Activated T-helper 1 cell treated with anti-CD3 and anti-CD28 coated beads, Interleukin-12 subunit alpha, Interleukin-12 subunit beta, Interleukin-2, Interleukin-4 antibody, amounts not matched to agents 30 ng/mL and 10 ng/mL and 1 ng/mL, durations not matched to agents 14 hours and 24 hours and 36 hours (primary cell): ENCODE results near the gene ELP6. TPM values are rescaled to one million over a fixed set of nuclear protein-coding genes. Genes with fewer than 3 reads are reported as not detected.

Experiments
- DNase-seq: peaks from one replicate; pipeline ENCODE4 v3.0.0; 2021; ENCODE audit warnings: low spot score
- H3K27ac Mint-ChIP-seq: one replicate; pipeline ENCODE4 v1.8.0; 2021; ENCODE audit warnings: mild to moderate bottlenecking, mixed read lengths
- H3K27me3 Mint-ChIP-seq: one replicate; pipeline ENCODE4 v1.8.0; 2022; ENCODE audit warnings: mild to moderate bottlenecking, moderate library complexity, mixed read lengths; ENCODE audit not compliant: insufficient read depth
- H3K36me3 Mint-ChIP-seq: one replicate; pipeline ENCODE4 v1.8.0; 2021; ENCODE audit warnings: low read depth, mixed read lengths
- H3K4me1 Mint-ChIP-seq: one replicate; pipeline ENCODE4 v1.8.0; 2021; ENCODE audit warnings: low read depth, mixed read lengths
- H3K4me3 Mint-ChIP-seq: one replicate; pipeline ENCODE4 v1.8.0; 2021; ENCODE audit warnings: mild to moderate bottlenecking, moderate library complexity, mixed read lengths
- H3K9me3 Mint-ChIP-seq: one replicate; pipeline ENCODE4 v1.8.0; 2021; ENCODE audit warnings: mixed read lengths
- intact Hi-C: fragments of 100-400 bp; cut with micrococcal nuclease; formaldehyde crosslinking; loops from one replicate; pipeline ENCODE4 v1.15.1; 2024
- total RNA-seq: library from RNA; stranded (reverse); gene quantifications from 2 replicates; pipeline ENCODE4 v1.2.3, GENCODE V29; 2022

Gene ELP6, protein sequence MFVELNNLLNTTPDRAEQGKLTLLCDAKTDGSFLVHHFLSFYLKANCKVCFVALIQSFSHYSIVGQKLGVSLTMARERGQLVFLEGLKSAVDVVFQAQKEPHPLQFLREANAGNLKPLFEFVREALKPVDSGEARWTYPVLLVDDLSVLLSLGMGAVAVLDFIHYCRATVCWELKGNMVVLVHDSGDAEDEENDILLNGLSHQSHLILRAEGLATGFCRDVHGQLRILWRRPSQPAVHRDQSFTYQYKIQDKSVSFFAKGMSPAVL
- 44.7 and 47.9 TPM in 2 replicates for total RNA-seq

DNA sequence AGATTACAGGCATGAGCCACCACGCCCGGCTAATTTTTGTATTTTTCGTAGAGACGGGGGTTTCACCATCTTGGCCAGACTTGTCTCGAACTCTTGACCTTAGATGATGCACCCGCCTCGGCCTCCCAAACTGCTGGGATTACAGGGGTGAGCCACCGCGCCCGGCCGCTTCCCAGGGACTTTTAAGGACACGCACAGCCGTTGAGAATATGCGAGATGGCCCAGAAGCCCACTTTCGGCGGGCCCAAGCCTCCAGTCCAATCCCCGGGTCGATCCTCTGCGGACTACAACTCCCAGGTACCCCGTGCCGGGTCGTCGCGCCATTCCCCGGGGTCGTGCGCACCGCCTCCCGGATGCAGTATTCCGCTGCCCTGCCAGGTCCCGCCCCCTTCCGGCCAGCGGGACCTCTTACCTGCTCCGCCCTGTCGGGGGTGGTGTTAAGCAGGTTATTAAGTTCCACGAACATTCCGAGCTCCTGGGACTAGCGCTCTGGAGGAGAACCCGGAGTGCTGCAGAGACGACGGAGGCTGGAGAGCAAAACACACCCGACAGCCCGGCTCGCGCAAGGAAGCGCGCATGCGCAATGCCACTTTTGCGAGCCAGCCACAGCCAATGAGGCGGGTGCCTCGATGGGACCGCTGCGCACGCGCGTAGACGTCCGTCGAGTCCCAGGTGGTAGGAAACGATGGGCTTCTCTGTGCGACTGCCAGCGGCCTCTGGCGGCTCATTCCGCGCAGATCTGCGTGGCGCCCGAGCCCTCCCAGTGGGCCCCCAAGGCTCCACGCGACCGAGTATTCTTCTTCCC, at the start of gene ELP6:
Gene ELP6 (minus strand): TSS at position 588 of the 805 bp plus-strand sequence. CDS start 122 bp downstream, at position 466.
- peaks cover 18% of the 10 kb centered on the region for H3K4me1 Mint-ChIP-seq
- intact Hi-C loops, result loop anchor here (1.0 to 5.0 kb wide), 10 partner anchors 9 to 727 kb away; partner anchors contain the start of genes CDC25A, DHX30, KIF9 and KLHL18

DNA sequence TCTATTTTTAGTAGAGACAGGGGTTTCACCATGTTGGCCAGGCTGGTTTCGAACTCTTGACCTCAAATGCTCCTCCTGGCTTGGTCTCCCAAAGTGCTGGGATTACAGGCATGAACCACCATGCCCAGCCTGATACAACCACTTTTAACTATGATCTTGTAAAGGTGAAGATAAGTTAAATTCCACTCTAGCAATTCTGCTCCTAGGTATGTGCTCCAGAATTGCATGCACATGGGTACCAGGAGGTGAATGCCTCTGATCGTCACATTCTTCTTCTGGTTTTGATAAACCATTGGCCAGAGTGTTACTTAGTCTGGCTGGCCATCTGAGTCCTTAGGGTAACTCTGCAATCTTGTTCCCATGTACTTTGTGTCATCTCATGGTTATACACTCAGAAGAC, 42.8 kb upstream of the ELP6 start:
- no peak for DNase-seq
- peaks cover 21% of the 10 kb centered on the region for H3K27me3 Mint-ChIP-seq
- no peaks in the 10 kb centered on the region for H3K4me1 Mint-ChIP-seq
- H3K4me3 Mint-ChIP-seq, result no peak overlapping the region
- no peaks in the 10 kb centered on the region for H3K9me3 Mint-ChIP-seq
- H3K27ac Mint-ChIP-seq, result no peak overlapping the region
- intact Hi-C loops, result no loop called here
- H3K36me3 Mint-ChIP-seq, result no peaks in the 10 kb centered on the region

More for the DNA sequence above, at the start of gene ELP6:
- Mint-ChIP-seq H3K36me3 (peaks cover 12% of the 10 kb centered on the region), H3K9me3 (no peaks in the 10 kb centered on the region), H3K27me3 (no peaks in the 10 kb centered on the region), H3K4me3 (peak within 1 kb of the TSS; percentile 97), H3K27ac (peak within 1 kb of the TSS; percentile 98)
- DNase-seq, result peak; percentile 95

DNA sequence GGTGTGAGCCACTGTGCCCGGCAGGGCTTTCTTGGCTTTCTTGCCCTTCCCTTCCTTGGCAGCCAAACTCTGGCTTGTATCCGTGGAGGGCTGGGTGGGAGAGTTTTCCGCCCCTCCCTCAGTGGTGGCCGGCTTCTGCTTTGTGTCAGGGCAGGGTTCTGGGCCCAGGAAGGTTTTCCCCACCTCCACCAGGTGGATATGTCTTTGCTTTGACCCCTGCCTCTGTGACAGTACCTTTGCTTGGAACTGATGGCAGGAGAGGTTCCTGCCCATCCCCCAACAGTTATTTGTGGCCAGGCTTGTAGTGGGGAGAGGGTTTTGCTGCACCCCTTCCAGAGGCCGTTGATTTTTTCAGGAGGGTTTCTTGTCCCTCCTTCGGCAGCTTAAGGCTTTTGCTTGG, 40.8 kb upstream of the ELP6 start:
- Mint-ChIP-seq H3K27ac (no peak overlapping the region), H3K4me3 (no peak overlapping the region), H3K36me3 (no peaks in the 10 kb centered on the region), H3K9me3 (no peaks in the 10 kb centered on the region), H3K27me3 (peaks cover 28% of the 10 kb centered on the region), H3K4me1 (no peaks in the 10 kb centered on the region)
- intact Hi-C loops, result no loop called here
- DNase-seq, result no peak

DNA sequence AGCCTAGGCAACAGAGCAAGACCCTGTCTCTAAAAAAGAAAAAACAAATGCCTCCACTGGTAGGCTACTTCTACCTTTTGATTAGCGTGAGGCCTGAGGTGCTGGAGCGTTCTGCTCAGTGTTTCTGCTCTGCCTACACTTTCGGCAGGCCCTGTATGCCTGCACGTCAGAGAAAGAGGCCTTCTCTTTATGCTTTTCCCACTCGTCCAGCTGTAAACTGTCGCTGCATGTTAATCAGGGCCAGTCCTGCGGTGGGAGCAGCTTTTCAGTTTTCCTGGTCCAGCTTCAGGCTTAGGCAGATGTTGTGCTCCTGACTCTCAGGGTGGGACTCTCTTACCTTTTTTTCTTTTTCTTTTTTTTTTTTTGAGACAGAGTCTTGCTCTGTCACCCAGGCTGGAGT, 39.9 kb upstream of the ELP6 start:
- DNase-seq, result no peak
- peaks cover 30% of the 10 kb centered on the region for H3K27me3 Mint-ChIP-seq
- no peaks in the 10 kb centered on the region for H3K4me1 Mint-ChIP-seq
- H3K9me3 Mint-ChIP-seq, result no peaks in the 10 kb centered on the region
- H3K36me3 Mint-ChIP-seq, result no peaks in the 10 kb centered on the region
- intact Hi-C loops, result no loop called here
- H3K4me3 Mint-ChIP-seq, result no peak overlapping the region
- H3K27ac Mint-ChIP-seq, result no peak overlapping the region

- DNase-seq, result no peak
- Mint-ChIP-seq H3K27me3 (peaks cover 6% of the 10 kb centered on the region), H3K4me1 (peaks cover 5% of the 10 kb centered on the region), H3K27ac (no peak overlapping the region), H3K4me3 (no peak overlapping the region), H3K36me3 (no peaks in the 10 kb centered on the region), H3K9me3 (no peaks in the 10 kb centered on the region)
- intact Hi-C loops, result no loop called here
Measured at GRCh38 chr3:47542471-47543173, 29.1 kb upstream of the ELP6 start.

GRCh38 chr3:47541583-47542108, 28.1 kb upstream of the ELP6 start:
- no peak for DNase-seq
- Mint-ChIP-seq H3K36me3 (no peaks in the 10 kb centered on the region), H3K4me3 (no peak overlapping the region), H3K27ac (no peak overlapping the region), H3K9me3 (no peaks in the 10 kb centered on the region), H3K27me3 (peaks cover 2% of the 10 kb centered on the region), H3K4me1 (peaks cover 5% of the 10 kb centered on the region)
- intact Hi-C loops, result no loop called here

DNA sequence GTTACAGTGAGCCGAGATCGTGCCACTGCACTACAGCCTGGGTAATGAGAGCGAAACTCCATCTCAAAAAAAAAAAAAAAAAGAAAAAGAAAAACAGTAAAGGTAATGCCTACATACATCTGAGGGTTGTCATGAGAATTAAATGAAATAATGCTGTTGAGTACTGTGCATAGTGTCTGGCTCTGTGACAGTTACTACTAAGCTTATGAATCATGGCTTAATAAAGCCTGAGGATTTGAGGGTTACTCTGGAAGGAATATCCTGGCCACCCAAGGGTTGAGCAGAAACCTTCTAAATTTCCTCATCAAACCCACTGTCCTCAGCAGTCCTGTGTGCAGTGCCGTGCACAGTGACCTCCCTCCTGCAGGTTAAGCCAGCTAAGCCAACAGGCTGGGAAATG, 26.8 kb upstream of the ELP6 start:
- intact Hi-C loops, result no loop called here
- Mint-ChIP-seq H3K4me3 (no peak overlapping the region), H3K36me3 (peaks cover 1% of the 10 kb centered on the region)

DNA sequence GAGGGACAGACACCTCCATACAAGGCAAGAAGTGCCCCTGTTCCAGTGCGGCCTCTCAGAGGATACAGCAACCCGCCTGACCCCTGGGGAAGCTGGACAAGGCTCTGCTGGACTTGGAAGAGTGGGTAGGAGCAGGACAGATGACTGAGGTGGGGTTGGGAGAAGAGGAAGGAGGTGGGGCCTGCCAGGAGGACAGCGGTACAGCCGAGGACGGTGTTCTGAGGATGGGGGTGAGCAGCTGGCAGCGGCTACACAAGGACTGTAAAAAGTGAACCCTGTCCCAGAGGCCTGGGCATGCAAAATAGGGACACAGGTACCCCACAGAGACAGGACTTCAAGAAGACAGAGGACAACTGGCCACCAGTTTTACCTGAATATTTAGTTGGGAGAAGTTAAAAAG, 23.5 kb upstream of the ELP6 start:
- intact Hi-C loops, result no loop called here
- Mint-ChIP-seq H3K4me1 (peaks cover 5% of the 10 kb centered on the region), H3K4me3 (no peak overlapping the region), H3K27ac (no peak overlapping the region), H3K36me3 (peaks cover 1% of the 10 kb centered on the region), H3K27me3 (peaks cover 5% of the 10 kb centered on the region), H3K9me3 (no peaks in the 10 kb centered on the region)
- no peak for DNase-seq

More for the DNA sequence above, 26.8 kb upstream of the ELP6 start:
- Mint-ChIP-seq H3K9me3 (no peaks in the 10 kb centered on the region), H3K4me1 (peaks cover 5% of the 10 kb centered on the region), H3K27ac (no peak overlapping the region), H3K27me3 (peaks cover 2% of the 10 kb centered on the region)
- no peak for DNase-seq

- no peak for DNase-seq
- Mint-ChIP-seq H3K4me3 (no peak overlapping the region), H3K9me3 (no peaks in the 10 kb centered on the region), H3K4me1 (no peaks in the 10 kb centered on the region), H3K27me3 (peaks cover 5% of the 10 kb centered on the region), H3K27ac (no peak overlapping the region), H3K36me3 (peaks cover 1% of the 10 kb centered on the region)
- intact Hi-C loops, result no loop called here
Measured at GRCh38 chr3:47536221-47536891, 22.8 kb upstream of the ELP6 start.

GRCh38 chr3:47533996-47534454, 20.5 kb upstream of the ELP6 start:
- no peaks in the 10 kb centered on the region for H3K9me3 Mint-ChIP-seq
- no peak overlapping the region for H3K27ac Mint-ChIP-seq
- DNase-seq, result no peak
- intact Hi-C loops, result no loop called here
- H3K36me3 Mint-ChIP-seq, result peaks cover 1% of the 10 kb centered on the region
- no peak overlapping the region for H3K4me3 Mint-ChIP-seq
- H3K27me3 Mint-ChIP-seq, result peaks cover 3% of the 10 kb centered on the region
- no peaks in the 10 kb centered on the region for H3K4me1 Mint-ChIP-seq

GRCh38 chr3:47533481-47533880, 20.0 kb upstream of the ELP6 start:
- Mint-ChIP-seq H3K27me3 (peaks cover 3% of the 10 kb centered on the region), H3K4me3 (no peak overlapping the region), H3K9me3 (no peaks in the 10 kb centered on the region), H3K27ac (no peak overlapping the region), H3K36me3 (peaks cover 1% of the 10 kb centered on the region), H3K4me1 (no peaks in the 10 kb centered on the region)
- DNase-seq, result no peak
- intact Hi-C loops, result no loop called here

GRCh38 chr3:47527952-47528725, 14.6 kb upstream of the ELP6 start:
- no peaks in the 10 kb centered on the region for H3K27me3 Mint-ChIP-seq
- H3K36me3 Mint-ChIP-seq, result no peaks in the 10 kb centered on the region
- DNase-seq, result no peak
- H3K4me3 Mint-ChIP-seq, result no peak overlapping the region
- no peaks in the 10 kb centered on the region for H3K4me1 Mint-ChIP-seq
- intact Hi-C loops, result loop anchor here (10.0 kb wide), 2 partner anchors 107 to 147 kb away; no protein-coding TSS in a partner anchor
- H3K27ac Mint-ChIP-seq, result no peak overlapping the region
- peaks cover 4% of the 10 kb centered on the region for H3K9me3 Mint-ChIP-seq
